Stomach (tissue), 9 donors: ENCODE data around the gene SULT1C2. TPM values are rescaled to one million over a fixed set of nuclear protein-coding genes. Genes with fewer than 3 reads are reported as not detected.

ENCODE experiments used
- DNase-seq, 2 donors: peaks; one replicate each; pipeline versions ENCODE4 v3.0.0 to v3.0.0-alpha.2; 2013 to 2019
- H3K27ac ChIP-seq, 5 donors: fragments of 200-600 bp in 4 of 5; sonication (generic) in 4 of 5; one replicate each; pipeline ENCODE4 v1.5.1; 2013 to 2019; ENCODE audit warnings: mild to moderate bottlenecking in 1 of 5, moderate library complexity in 1 of 5
- H3K27me3 ChIP-seq, 3 donors: fragments of 200-600 bp; sonication (generic); one replicate each; pipeline ENCODE4 v1.5.1; 2017 to 2019; ENCODE audit warnings: mixed run types in 1 of 3
- H3K36me3 ChIP-seq, 4 donors: fragments of 200-600 bp; sonication (generic); 1 replicate in 3 of 4; 2 replicates in 1 of 4; pipeline ENCODE4 v1.5.1; 2016 to 2019
- H3K4me1 ChIP-seq, 4 donors: fragments of 200-600 bp; sonication (generic); one replicate each; pipeline ENCODE4 v1.5.1; 2016 to 2019
- H3K4me3 ChIP-seq, 4 donors: fragments of 200-600 bp; sonication (generic) in 3 of 4; one replicate each; pipeline ENCODE4 v1.5.1; 2016 to 2019; ENCODE audit warnings: mild to moderate bottlenecking in 1 of 4
- H3K9me3 ChIP-seq, 4 donors: fragments of 200-600 bp; sonication (generic); one replicate each; pipeline ENCODE4 v1.5.1; 2016 to 2019
- CTCF ChIP-seq, 7 experiments: fragments of 450-650 bp in 4 of 7; fragments of 200-600 bp in 3 of 7; sonication (generic) in 3 of 7; IDR thresholded peaks; one replicate each; pipeline ENCODE4 v1.5.1; 2016 to 2019; ENCODE audit warnings: antibody characterized with exemption in 7 of 7, control low read depth in 2 of 7, mild to moderate bottlenecking in 1 of 7
- EP300 ChIP-seq: sonication (generic); formaldehyde crosslinking; IDR thresholded peaks from one replicate; pipeline ENCODE4 v1.6.1; 2017; ENCODE audit warnings: antibody characterized with exemption
- POLR2A ChIP-seq, 4 donors: fragments of 450-650 bp; IDR thresholded peaks; one replicate each; pipeline ENCODE4 v1.6.1; 2016; ENCODE audit warnings: antibody characterized with exemption in 4 of 4, control low read depth in 2 of 4, mild to moderate bottlenecking in 1 of 4, moderate library complexity in 1 of 4
- POLR2AphosphoS5 ChIP-seq, 3 donors: sonication (generic); formaldehyde crosslinking; IDR thresholded peaks; one replicate each; pipeline ENCODE4 v1.6.1; 2016; ENCODE audit warnings: antibody characterized with exemption in 3 of 3
- WGBS, 5 donors: extraction: QIAGEN DNeasy Blood & Tissue Kit in 3 of 5; methylation state at CpG; one replicate each; pipeline versions ENCODE4 v1.1.5 to v1.1.7; 2013 to 2018; 5-methylcytosine and 5-hydroxymethylcytosine counted together
- intact Hi-C: fragments of 100-400 bp; cut with DNase I; formaldehyde crosslinking; loops from one replicate; pipeline ENCODE4 v1.15.1; 2023; ENCODE audit warnings: low total_unique reads
- polyA plus RNA-seq, 3 donors: library from polyadenylated mRNA; stranded (reverse); fragments of 200-250 nt; gene quantifications; one replicate each; pipeline ENCODE4 v1.2.3, GENCODE V29; 2013
- total RNA-seq, 5 donors: library from RNA; depleted of rRNA; stranded (reverse); fragments of >200 nt; gene quantifications; one replicate each; pipeline versions ENCODE4 v1.1.0 to v1.2.3, GENCODE V29; 2014 to 2016
- donor health status: healthy with polysubstance abuse.
- donor health status: Bipolar disorder and iron deficiency.
- donor health status: healthy.

The SULT1C2 gene
- total and polyA plus RNA-seq, 8 donors: 1.4 to 259 (median 80.3) TPM

GRCh38 chr2:108314586-108315296 lies 26.0 kb downstream of the SULT1C2 start:
- 65 to 76% (median 66%) methylated on average over 3 of the region's 3 CpGs for WGBS, 5 donors
- DNase-seq: peak in 1 of 2 donors; percentile 30
- Histone ChIP-seq H3K9me3 (no peaks in the 10 kb centered on the region), H3K4me1 (peaks cover 0 to 6% (median 0%) of the 10 kb centered on the region in 4 donors), H3K36me3 (no peaks in the 10 kb centered on the region), H3K4me3 (no peak overlapping the region), H3K27me3 (no peaks in the 10 kb centered on the region), H3K27ac (peak overlapping the region in 4 of 5 donors; percentile 5 to 44 (median 24))
- intact Hi-C loops: no loop called here
- no peak for TF ChIP-seq POLR2AphosphoS5 (IDR thresholded peaks at IDR 0.05)
- TF ChIP-seq CTCF (IDR thresholded peaks at IDR 0.05): no peak
- TF ChIP-seq POLR2A (IDR thresholded peaks at IDR 0.05): no peak
- TF ChIP-seq EP300: no peak

GRCh38 chr2:108315444-108315934 lies 26.8 kb downstream of the SULT1C2 start:
- intact Hi-C loops: no loop called here
- Histone ChIP-seq H3K9me3 (no peaks in the 10 kb centered on the region), H3K36me3 (no peaks in the 10 kb centered on the region), H3K27me3 (no peaks in the 10 kb centered on the region), H3K4me3 (no peak overlapping the region), H3K27ac (peak overlapping the region in 4 of 5 donors; percentile 5 to 44 (median 34)), H3K4me1 (peaks cover 0 to 6% (median 0%) of the 10 kb centered on the region in 4 donors)
- TF ChIP-seq POLR2A (IDR thresholded peaks at IDR 0.05): no peak
- TF ChIP-seq EP300: no peak
- TF ChIP-seq POLR2AphosphoS5 (IDR thresholded peaks at IDR 0.05): no peak
- no peak for TF ChIP-seq CTCF (IDR thresholded peaks at IDR 0.05)
- peak in 1 of 2 donors; percentile 50 for DNase-seq

GRCh38 chr2:108316033-108316432 lies 27.3 kb downstream of the SULT1C2 start:
- no peak for TF ChIP-seq POLR2AphosphoS5 (IDR thresholded peaks at IDR 0.05)
- no peak for TF ChIP-seq POLR2A (IDR thresholded peaks at IDR 0.05)
- no peak for TF ChIP-seq CTCF (IDR thresholded peaks at IDR 0.05)
- TF ChIP-seq EP300: no peak
- Histone ChIP-seq H3K27me3 (no peaks in the 10 kb centered on the region), H3K4me1 (peaks cover 0 to 6% (median 0%) of the 10 kb centered on the region in 4 donors), H3K36me3 (no peaks in the 10 kb centered on the region), H3K27ac (peak overlapping the region in 1 of 5 donors; percentile 5), H3K9me3 (no peaks in the 10 kb centered on the region), H3K4me3 (no peak overlapping the region)
- 37 to 51% (median 44%) methylated on average over 6 of the region's 6 CpGs for WGBS, 5 donors
- intact Hi-C loops: no loop called here
- peak in 1 of 2 donors; percentile 18 for DNase-seq

GRCh38 chr2:108316461-108317258 lies 28.0 kb downstream of the SULT1C2 start:
- Histone ChIP-seq H3K4me1 (peaks cover 0 to 6% (median 0%) of the 10 kb centered on the region in 4 donors), H3K27me3 (no peaks in the 10 kb centered on the region), H3K9me3 (no peaks in the 10 kb centered on the region), H3K36me3 (no peaks in the 10 kb centered on the region), H3K4me3 (no peak overlapping the region), H3K27ac (no peak overlapping the region)
- DNase-seq: peak in 1 of 2 donors; percentile 43
- WGBS, 5 donors: 54 to 75% (median 55%) methylated on average over 9 to 13 of the region's 13 CpGs
- TF ChIP-seq EP300: no peak
- TF ChIP-seq POLR2AphosphoS5 (IDR thresholded peaks at IDR 0.05): no peak
- TF ChIP-seq POLR2A (IDR thresholded peaks at IDR 0.05): no peak
- no peak for TF ChIP-seq CTCF (IDR thresholded peaks at IDR 0.05)
- intact Hi-C loops: no loop called here
